ENCODE measurements around the gene SPOCK1. TPM values are rescaled to one million over a fixed set of nuclear protein-coding genes. Genes with fewer than 3 reads are reported as not detected.

SPOCK1 gene
- total RNA-seq, 2 donors from 2014 or later: 2.1 to 8.5 TPM

GRCh38 chr5:137333928-137334327 lies 165.2 kb downstream of the SPOCK1 start:
- no peak for DNase-seq
- Histone ChIP-seq H3K4me3 (no peak overlapping the region), H3K9ac (ENCODE audit: low read depth in 2 of 2, low read length in 2 of 2) (no peak overlapping the region), H3K9me3 (no peaks in the 10 kb centered on the region), H3K4me1 (no peaks in the 10 kb centered on the region), H3K36me3 (no peaks in the 10 kb centered on the region), H3K27me3 (no peaks in the 10 kb centered on the region), H3K27ac (no peak overlapping the region)
- intact Hi-C loops (cut with DNase I): no loop called here
- no peak for TF ChIP-seq CTCF (IDR thresholded peaks at IDR 0.05)

- Histone ChIP-seq H3K4me1 (no peaks in the 10 kb centered on the region), H3K9me3 (no peaks in the 10 kb centered on the region), H3K27ac (no peak overlapping the region), H3K27me3 (no peaks in the 10 kb centered on the region), H3K36me3 (no peaks in the 10 kb centered on the region), H3K4me3 (no peak overlapping the region), H3K9ac (ENCODE audit: low read depth in 2 of 2, low read length in 2 of 2) (no peak overlapping the region)
- no peak for TF ChIP-seq CTCF (IDR thresholded peaks at IDR 0.05)
- intact Hi-C loops (cut with DNase I): no loop called here
- no peak for DNase-seq
Observed at GRCh38 chr5:137333475-137333874, 165.7 kb downstream of the SPOCK1 start.

- no peak for TF ChIP-seq CTCF (IDR thresholded peaks at IDR 0.05)
- no peak overlapping the region for H3K27ac ChIP-seq
- no peak overlapping the region for H3K4me3 ChIP-seq
- H3K36me3 ChIP-seq: no peaks in the 10 kb centered on the region
- no peak overlapping the region for H3K9ac ChIP-seq (ENCODE audit: low read depth in 2 of 2, low read length in 2 of 2)
- no peaks in the 10 kb centered on the region for H3K9me3 ChIP-seq
- no peaks in the 10 kb centered on the region for H3K27me3 ChIP-seq
- no peak for DNase-seq
- H3K4me1 ChIP-seq: no peaks in the 10 kb centered on the region
- intact Hi-C loops (cut with DNase I): no loop called here
Observed at GRCh38 chr5:137332296-137332695, 166.8 kb downstream of the SPOCK1 start.

- H3K4me3 ChIP-seq: no peak overlapping the region
- H3K36me3 ChIP-seq: no peaks in the 10 kb centered on the region
- intact Hi-C loops (cut with DNase I): no loop called here
- H3K27me3 ChIP-seq: no peaks in the 10 kb centered on the region
- no peak overlapping the region for H3K9ac ChIP-seq (ENCODE audit: low read depth in 2 of 2, low read length in 2 of 2)
- H3K9me3 ChIP-seq: no peaks in the 10 kb centered on the region
- no peak for TF ChIP-seq CTCF (IDR thresholded peaks at IDR 0.05)
- no peak overlapping the region for H3K27ac ChIP-seq
- no peak for DNase-seq
- no peaks in the 10 kb centered on the region for H3K4me1 ChIP-seq
Observed at GRCh38 chr5:137329586-137330296, 169.4 kb downstream of the SPOCK1 start.

- Histone ChIP-seq H3K36me3 (no peaks in the 10 kb centered on the region), H3K27me3 (no peaks in the 10 kb centered on the region), H3K9ac (ENCODE audit: low read depth in 2 of 2, low read length in 2 of 2) (no peak overlapping the region), H3K27ac (no peak overlapping the region), H3K4me3 (no peak overlapping the region), H3K9me3 (no peaks in the 10 kb centered on the region), H3K4me1 (no peaks in the 10 kb centered on the region)
- TF ChIP-seq CTCF (IDR thresholded peaks at IDR 0.05): no peak
- DNase-seq: no peak
- intact Hi-C loops (cut with DNase I): no loop called here
Observed at GRCh38 chr5:137328991-137329390, 170.1 kb downstream of the SPOCK1 start.
